WTC11 (cell line): ENCODE results near the gene RXRB. TPM values are rescaled to one million over a fixed set of nuclear protein-coding genes. Genes with fewer than 3 reads are reported as not detected.

Experiments used
- ATAC-seq: fragments of 200-7000 bp; cut with Tn5 transposase; 2 replicates; pipeline ENCODE4 v1.10.0; 2021; ENCODE audit warnings: mild to moderate bottlenecking, moderate library complexity
- CTCF ChIA-PET: fragments of 300-600 bp; sonication (Branson Sonifier 250); formaldehyde crosslinking; loops from one replicate; lab custom pipeline; 2021; ENCODE audit warnings: antibody characterized with exemption; lab: Charles Lee
- POLR2A ChIA-PET: fragments of 350-600 bp; sonication (Branson Sonifier 250); formaldehyde crosslinking; loops from one replicate; lab custom pipeline; 2021; ENCODE audit warnings: antibody characterized with exemption; lab: Charles Lee
- DNase-seq: peaks from one replicate; pipeline ENCODE4 v3.0.0; 2021; ENCODE audit warnings: low spot score
- H3K27ac Mint-ChIP-seq: 2 replicates; pipeline ENCODE4 v1.8.0; 2021; ENCODE audit warnings: mixed read lengths
- H3K27me3 Mint-ChIP-seq: 2 replicates; pipeline ENCODE4 v1.8.0; 2021; ENCODE audit warnings: low read depth, mild to moderate bottlenecking, moderate library complexity, mixed read lengths
- H3K36me3 Mint-ChIP-seq: 2 replicates; pipeline ENCODE4 v1.8.0; 2021; ENCODE audit warnings: mixed read lengths
- H3K4me1 Mint-ChIP-seq: 2 replicates; pipeline ENCODE4 v1.8.0; 2022; ENCODE audit warnings: mixed read lengths
- H3K4me3 Mint-ChIP-seq: 2 replicates; pipeline ENCODE4 v1.8.0; 2021; ENCODE audit warnings: mild to moderate bottlenecking, moderate library complexity, mixed read lengths
- H3K9me3 Mint-ChIP-seq: 2 replicates; pipeline ENCODE4 v1.8.0; 2021; ENCODE audit warnings: mixed read lengths
- CDX4 ChIP-seq: fragments of 250-450 bp; sonication (Bioruptor Pico); IDR thresholded peaks from 2 replicates; pipeline ENCODE4 v1.9.0; 2021; ENCODE audit warnings: moderate library complexity, mild to moderate bottlenecking, inconsistent platforms, borderline replicate concordance
- CREM ChIP-seq: sonication (generic); formaldehyde crosslinking; IDR thresholded peaks from 2 replicates; pipeline ENCODE4 v1.8.1; 2022; ENCODE audit warnings: mild to moderate bottlenecking, missing genetic modification reagents, moderate library complexity
- GABPB1 ChIP-seq: sonication (generic); formaldehyde crosslinking; IDR thresholded peaks from 2 replicates; pipeline ENCODE4 v1.8.1; 2023; ENCODE audit warnings: mild to moderate bottlenecking, missing genetic modification reagents
- GTF2I ChIP-seq: fragments of 250-450 bp; sonication (Bioruptor Pico); conservative IDR thresholded peaks from 2 replicates; pipeline ENCODE4 v1.4.0; 2021; ENCODE audit warnings: mild to moderate bottlenecking
- HMGXB4 ChIP-seq: sonication (generic); formaldehyde crosslinking; IDR thresholded peaks from 2 replicates; pipeline ENCODE4 v1.8.1; 2023; ENCODE audit warnings: mild to moderate bottlenecking, moderate library complexity, missing genetic modification reagents
- IRF2 ChIP-seq: sonication (generic); formaldehyde crosslinking; IDR thresholded peaks from 2 replicates; pipeline ENCODE4 v1.8.0; 2022; ENCODE audit warnings: low read depth, missing genetic modification reagents, borderline replicate concordance
- JAZF1 ChIP-seq: fragments of 250-450 bp; sonication (Bioruptor Pico); IDR thresholded peaks from 2 replicates; pipeline ENCODE4 v1.9.0; 2021; ENCODE audit warnings: moderate library complexity, mild to moderate bottlenecking, inconsistent platforms
- NFE2L1 ChIP-seq: sonication (generic); formaldehyde crosslinking; IDR thresholded peaks from 2 replicates; pipeline ENCODE4 v1.8.1; 2023; ENCODE audit warnings: missing genetic modification reagents
- PRRX2 ChIP-seq: fragments of 250-450 bp; sonication (Bioruptor Pico); IDR thresholded peaks from 2 replicates; pipeline ENCODE4 v1.8.0; 2021; ENCODE audit warnings: mild to moderate bottlenecking
- TCF7 ChIP-seq: sonication (generic); formaldehyde crosslinking; IDR thresholded peaks from 2 replicates; pipeline ENCODE4 v1.8.0; 2022; ENCODE audit warnings: mild to moderate bottlenecking, low read depth, missing genetic modification reagents, moderate library complexity
- TEAD1 ChIP-seq: sonication (generic); formaldehyde crosslinking; IDR thresholded peaks from 2 replicates; pipeline ENCODE4 v1.8.0; 2022; ENCODE audit warnings: mild to moderate bottlenecking, missing genetic modification reagents
- TEAD4 ChIP-seq: sonication (generic); formaldehyde crosslinking; IDR thresholded peaks from 2 replicates; pipeline ENCODE4 v1.8.0; 2022; ENCODE audit warnings: mild to moderate bottlenecking, missing genetic modification reagents
- USF1 ChIP-seq: sonication (generic); formaldehyde crosslinking; IDR thresholded peaks from 2 replicates; pipeline ENCODE4 v1.8.0; 2022; ENCODE audit warnings: mild to moderate bottlenecking, missing genetic modification reagents
- ZNF232 ChIP-seq: sonication (generic); formaldehyde crosslinking; IDR thresholded peaks from 2 replicates; pipeline ENCODE4 v1.8.0; 2022; ENCODE audit warnings: mild to moderate bottlenecking, missing genetic modification reagents
- ZNF396 ChIP-seq: fragments of 250-450 bp; sonication (Bioruptor Pico); IDR thresholded peaks from 2 replicates; pipeline ENCODE4 v1.8.0; 2021; ENCODE audit warnings: mild to moderate bottlenecking, moderate library complexity, borderline replicate concordance
- ZNF423 ChIP-seq: fragments of 250-450 bp; sonication (Bioruptor Pico); IDR thresholded peaks from 2 replicates; pipeline ENCODE4 v2.1.2; 2022; ENCODE audit warnings: mild to moderate bottlenecking, moderate library complexity
- ZNF671 ChIP-seq: fragments of 250-450 bp; sonication (Bioruptor Pico); IDR thresholded peaks from 2 replicates; pipeline ENCODE4 v1.8.0; 2021; ENCODE audit warnings: mild to moderate bottlenecking
- ZSCAN18 ChIP-seq: fragments of 250-450 bp; sonication (Bioruptor Pico); IDR thresholded peaks from 2 replicates; pipeline ENCODE4 v2.1.2; 2022; ENCODE audit warnings: mild to moderate bottlenecking, moderate library complexity
- total RNA-seq: library from RNA; stranded (reverse); gene quantifications from 3 replicates; pipeline ENCODE4 v1.2.3, GENCODE V29; 2021
- TF ChIP-seq, protein P1 (sequence below): sonication (generic); formaldehyde crosslinking; IDR thresholded peaks from 2 replicates; pipeline ENCODE4 v1.8.1; 2022; ENCODE audit warnings: missing genetic modification reagents, borderline replicate concordance
- TF ChIP-seq, protein P2 (sequence below): sonication (generic); formaldehyde crosslinking; IDR thresholded peaks from 2 replicates; pipeline ENCODE4 v1.8.1; 2023; ENCODE audit warnings: mild to moderate bottlenecking, missing genetic modification reagents, moderate library complexity
- TF ChIP-seq, protein P3 (sequence below): sonication (generic); formaldehyde crosslinking; IDR thresholded peaks from 2 replicates; pipeline ENCODE4 v1.8.1; 2022; ENCODE audit warnings: mild to moderate bottlenecking, missing genetic modification reagents, moderate library complexity, borderline replicate concordance
- TF ChIP-seq, protein P4 (sequence below): sonication (generic); formaldehyde crosslinking; IDR thresholded peaks from 2 replicates; pipeline ENCODE4 v1.8.0; 2022; ENCODE audit warnings: mild to moderate bottlenecking, missing genetic modification reagents

The RXRB gene
- total RNA-seq, 1 experiment from 2014 or later: 24.5 TPM

- ATAC-seq (no peak), DNase-seq (no peak)
- Mint-ChIP-seq H3K9me3 (no peaks in the 10 kb centered on the region), H3K27me3 (peaks cover 7% of the 10 kb centered on the region; the same call in 1 of the 2 replicates), H3K4me1 (0 out of 2 replicates have a peak, but pooled peaks cover 3% of the 10 kb centered on the region), H3K36me3 (no peaks in the 10 kb centered on the region), H3K4me3 (no peak overlapping the region), H3K27ac (no peak overlapping the region)
- TF ChIP-seq PRRX2 (CRISPR knock-in tag): no peak
- TF ChIP-seq ZSCAN18 (CRISPR knock-in tag): no peak
- TF ChIP-seq TEAD4 (CRISPR knock-in tag): no peak
- no peak for TF ChIP-seq ZNF232 (CRISPR knock-in tag)
- no peak for TF ChIP-seq GTF2I
- 0 out of 2 replicates have a peak, but pooled peaks have one; percentile 50 for TF ChIP-seq ZNF423 (CRISPR knock-in tag)
- no peak for TF ChIP-seq CREM (CRISPR knock-in tag)
- CTCF ChIA-PET: interaction anchor here (0.6 to 3.5 kb wide), 37 partner anchors 10 to 318 kb away, joined by 3 to 55 read pairs (median 4); partner anchors contain the start of genes COL11A2, HLA-DMA, PSMB9 and RING1
- POLR2A ChIA-PET: no interaction called here
Observed at GRCh38 chr6:33171880-33172687, 28.4 kb downstream of the RXRB start.

- Mint-ChIP-seq H3K36me3 (no peaks in the 10 kb centered on the region), H3K4me1 (0 out of 2 replicates have a peak, but pooled peaks cover 3% of the 10 kb centered on the region), H3K4me3 (no peak overlapping the region), H3K27me3 (peaks cover 6% of the 10 kb centered on the region; the same call in 1 of the 2 replicates), H3K9me3 (no peaks in the 10 kb centered on the region), H3K27ac (no peak overlapping the region)
- no peak for ATAC-seq
- POLR2A ChIA-PET: no interaction called here
- no peak for DNase-seq
- CTCF ChIA-PET: interaction anchor here (1.0 to 2.7 kb wide), 5 partner anchors 9 to 171 kb away, joined by 3 to 34 read pairs (median 14); no protein-coding TSS in a partner anchor
- TF ChIP-seq ZNF671 (CRISPR knock-in tag): no peak
- TF ChIP-seq, protein P1, sequence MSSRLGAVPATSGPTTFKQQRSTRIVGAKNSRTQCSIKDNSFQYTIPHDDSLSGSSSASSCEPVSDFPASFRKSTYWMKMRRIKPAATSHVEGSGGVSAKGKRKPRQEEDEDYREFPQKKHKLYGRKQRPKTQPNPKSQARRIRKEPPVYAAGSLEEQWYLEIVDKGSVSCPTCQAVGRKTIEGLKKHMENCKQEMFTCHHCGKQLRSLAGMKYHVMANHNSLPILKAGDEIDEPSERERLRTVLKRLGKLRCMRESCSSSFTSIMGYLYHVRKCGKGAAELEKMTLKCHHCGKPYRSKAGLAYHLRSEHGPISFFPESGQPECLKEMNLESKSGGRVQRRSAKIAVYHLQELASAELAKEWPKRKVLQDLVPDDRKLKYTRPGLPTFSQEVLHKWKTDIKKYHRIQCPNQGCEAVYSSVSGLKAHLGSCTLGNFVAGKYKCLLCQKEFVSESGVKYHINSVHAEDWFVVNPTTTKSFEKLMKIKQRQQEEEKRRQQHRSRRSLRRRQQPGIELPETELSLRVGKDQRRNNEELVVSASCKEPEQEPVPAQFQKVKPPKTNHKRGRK (CRISPR knock-in tag): no peak
- TF ChIP-seq USF1: no peak
- TF ChIP-seq HMGXB4 (CRISPR knock-in tag): no peak
- no peak for TF ChIP-seq NFE2L1 (CRISPR knock-in tag)
- TF ChIP-seq TCF7 (CRISPR knock-in tag): no peak
- TF ChIP-seq, protein P2, sequence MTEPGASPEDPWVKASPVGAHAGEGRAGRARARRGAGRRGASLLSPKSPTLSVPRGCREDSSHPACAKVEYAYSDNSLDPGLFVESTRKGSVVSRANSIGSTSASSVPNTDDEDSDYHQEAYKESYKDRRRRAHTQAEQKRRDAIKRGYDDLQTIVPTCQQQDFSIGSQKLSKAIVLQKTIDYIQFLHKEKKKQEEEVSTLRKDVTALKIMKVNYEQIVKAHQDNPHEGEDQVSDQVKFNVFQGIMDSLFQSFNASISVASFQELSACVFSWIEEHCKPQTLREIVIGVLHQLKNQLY (CRISPR knock-in tag): no peak
- TF ChIP-seq, protein P3, sequence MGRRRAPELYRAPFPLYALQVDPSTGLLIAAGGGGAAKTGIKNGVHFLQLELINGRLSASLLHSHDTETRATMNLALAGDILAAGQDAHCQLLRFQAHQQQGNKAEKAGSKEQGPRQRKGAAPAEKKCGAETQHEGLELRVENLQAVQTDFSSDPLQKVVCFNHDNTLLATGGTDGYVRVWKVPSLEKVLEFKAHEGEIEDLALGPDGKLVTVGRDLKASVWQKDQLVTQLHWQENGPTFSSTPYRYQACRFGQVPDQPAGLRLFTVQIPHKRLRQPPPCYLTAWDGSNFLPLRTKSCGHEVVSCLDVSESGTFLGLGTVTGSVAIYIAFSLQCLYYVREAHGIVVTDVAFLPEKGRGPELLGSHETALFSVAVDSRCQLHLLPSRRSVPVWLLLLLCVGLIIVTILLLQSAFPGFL (CRISPR knock-in tag): no peak
- TF ChIP-seq, protein P4, sequence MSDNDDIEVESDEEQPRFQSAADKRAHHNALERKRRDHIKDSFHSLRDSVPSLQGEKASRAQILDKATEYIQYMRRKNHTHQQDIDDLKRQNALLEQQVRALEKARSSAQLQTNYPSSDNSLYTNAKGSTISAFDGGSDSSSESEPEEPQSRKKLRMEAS (CRISPR knock-in tag): no peak
- TF ChIP-seq ZNF396 (CRISPR knock-in tag): no peak
- no peak for TF ChIP-seq PRRX2 (CRISPR knock-in tag)
- no peak for TF ChIP-seq GABPB1
- TF ChIP-seq JAZF1 (CRISPR knock-in tag): no peak
- no peak for TF ChIP-seq IRF2 (CRISPR knock-in tag)
- TF ChIP-seq CDX4 (CRISPR knock-in tag): no peak
- TF ChIP-seq TEAD1: no peak
Observed at GRCh38 chr6:33171016-33171879, 29.2 kb downstream of the RXRB start.
